HG03135 (cell line): ENCODE measurements around the gene ACSM2B.
"Not testable (repeated sequence)": the region's sequence is repeated elsewhere in the genome, so short reads cannot be mapped to it uniquely, and the experiment has no call there.

ENCODE experiments used
- ATAC-seq: cut with Tn5 transposase; IDR thresholded peaks from one replicate; pipeline ENCODE4 v1.9.1; 2021; ENCODE audit warnings: mild to moderate bottlenecking, moderate library complexity; ENCODE audit not compliant: unreplicated experiment

ACSM2B gene, protein sequence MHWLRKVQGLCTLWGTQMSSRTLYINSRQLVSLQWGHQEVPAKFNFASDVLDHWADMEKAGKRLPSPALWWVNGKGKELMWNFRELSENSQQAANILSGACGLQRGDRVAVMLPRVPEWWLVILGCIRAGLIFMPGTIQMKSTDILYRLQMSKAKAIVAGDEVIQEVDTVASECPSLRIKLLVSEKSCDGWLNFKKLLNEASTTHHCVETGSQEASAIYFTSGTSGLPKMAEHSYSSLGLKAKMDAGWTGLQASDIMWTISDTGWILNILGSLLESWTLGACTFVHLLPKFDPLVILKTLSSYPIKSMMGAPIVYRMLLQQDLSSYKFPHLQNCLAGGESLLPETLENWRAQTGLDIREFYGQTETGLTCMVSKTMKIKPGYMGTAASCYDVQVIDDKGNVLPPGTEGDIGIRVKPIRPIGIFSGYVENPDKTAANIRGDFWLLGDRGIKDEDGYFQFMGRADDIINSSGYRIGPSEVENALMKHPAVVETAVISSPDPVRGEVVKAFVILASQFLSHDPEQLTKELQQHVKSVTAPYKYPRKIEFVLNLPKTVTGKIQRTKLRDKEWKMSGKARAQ

DNA sequence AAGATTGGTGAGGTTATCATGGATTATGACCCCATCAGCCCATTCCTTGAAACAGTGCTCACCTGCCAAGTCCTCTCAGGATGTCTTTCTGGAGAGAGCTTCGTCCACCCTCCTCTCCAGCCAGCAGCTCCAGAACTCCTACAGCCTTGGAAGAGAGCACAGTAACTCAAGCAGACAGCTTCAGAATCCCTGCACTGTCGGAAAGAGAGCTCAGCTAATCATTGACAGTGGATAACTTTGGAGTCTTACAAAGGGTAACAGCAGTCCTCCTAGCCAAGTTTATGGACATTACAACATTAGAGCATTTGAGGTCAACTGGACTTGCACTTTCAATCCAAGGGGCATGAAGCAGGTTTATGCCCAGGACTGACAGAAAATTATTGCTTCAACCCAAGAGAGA is at the start of gene ACSM2B:
ACSM2B (minus strand) TSS at position 223 of the 400 bp plus-strand sequence. CDS start 11,522 bp downstream, outside the sequence.
- ATAC-seq = not testable (repeated sequence)

GRCh38 chr16:20624882-20625807 is 49.0 kb upstream of the ACSM2B start:
- ATAC-seq = no peak

DNA sequence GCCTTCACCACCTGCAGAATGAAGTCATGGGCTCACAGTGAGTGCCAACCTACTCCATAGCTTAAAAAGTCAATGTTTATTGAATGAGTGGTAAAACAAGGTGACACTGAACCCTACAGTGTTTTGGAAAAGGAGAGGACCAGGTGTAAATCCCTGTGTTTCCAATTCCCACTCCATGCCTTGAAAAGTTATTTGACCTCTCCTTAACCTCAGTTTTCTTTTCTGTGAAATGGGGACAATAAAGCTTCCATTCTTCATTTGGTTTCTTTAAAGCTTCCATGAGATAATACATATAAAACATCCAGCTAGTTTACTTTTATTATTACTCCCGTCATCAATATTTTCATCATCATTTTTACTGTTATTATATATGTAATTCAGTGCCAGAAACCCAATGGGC is 48.0 kb upstream of the ACSM2B start:
- no peak for ATAC-seq

GRCh38 chr16:20622498-20622870 is 46.3 kb upstream of the ACSM2B start:
- no peak for ATAC-seq

DNA sequence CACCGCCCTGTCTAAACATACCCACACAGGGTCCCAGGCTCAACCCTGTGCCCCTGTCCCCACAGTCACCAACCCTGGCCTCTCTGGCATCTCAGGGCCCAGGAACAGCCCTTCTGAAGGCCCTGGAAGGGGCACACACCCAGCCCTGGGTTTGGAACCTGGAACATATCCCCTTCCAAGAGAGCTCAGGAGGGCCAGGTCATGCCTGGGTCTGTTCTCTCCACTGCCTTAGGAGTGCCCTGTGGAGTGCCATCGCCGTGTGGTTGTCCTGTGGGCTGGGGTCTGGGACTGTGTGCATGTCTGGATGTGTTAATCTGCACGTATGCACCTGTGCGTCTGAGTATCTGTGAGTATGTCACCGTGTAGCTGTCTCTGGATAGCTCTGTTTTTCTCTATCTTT is 45.2 kb upstream of the ACSM2B start:
- no peak for ATAC-seq

DNA sequence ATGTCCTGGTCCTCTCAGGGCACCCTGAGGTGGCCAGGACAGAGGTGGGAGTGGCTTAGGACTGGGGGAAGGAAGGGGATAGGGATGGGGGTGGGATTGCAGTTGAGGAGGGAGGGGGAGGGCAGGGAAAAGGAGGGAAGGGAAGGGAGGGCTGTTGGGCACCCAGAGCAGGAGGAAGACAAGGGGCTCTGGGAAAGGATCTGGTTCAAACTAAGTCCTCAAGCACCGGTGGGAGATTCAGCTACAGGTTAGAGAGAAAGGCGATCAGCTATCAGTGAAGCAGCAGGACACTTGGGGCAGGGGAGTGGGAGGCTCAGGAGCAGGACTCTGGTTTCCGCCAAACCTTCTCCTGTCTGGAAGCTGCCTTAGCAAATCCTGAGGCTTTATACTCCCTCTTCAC is 44.6 kb upstream of the ACSM2B start:
- ATAC-seq = no peak

DNA sequence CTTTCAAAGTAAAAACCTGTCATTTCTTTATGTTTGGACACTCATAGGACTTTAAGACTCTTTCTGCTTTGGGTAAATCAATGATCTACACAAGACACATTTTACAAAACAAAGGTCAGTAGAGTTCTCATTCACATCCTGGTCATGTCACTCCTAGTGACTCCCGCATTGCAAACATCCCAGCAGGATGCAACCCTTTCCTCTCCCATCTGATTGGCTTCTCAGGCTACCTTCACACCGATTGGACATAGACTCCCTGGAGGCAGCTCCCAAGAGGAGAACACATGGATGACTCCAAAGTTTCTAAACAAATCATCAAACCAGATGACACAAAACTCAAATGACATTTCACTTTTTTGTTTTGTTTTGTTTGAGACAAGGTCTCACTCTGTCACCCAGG is 43.8 kb upstream of the ACSM2B start:
- no peak for ATAC-seq

DNA sequence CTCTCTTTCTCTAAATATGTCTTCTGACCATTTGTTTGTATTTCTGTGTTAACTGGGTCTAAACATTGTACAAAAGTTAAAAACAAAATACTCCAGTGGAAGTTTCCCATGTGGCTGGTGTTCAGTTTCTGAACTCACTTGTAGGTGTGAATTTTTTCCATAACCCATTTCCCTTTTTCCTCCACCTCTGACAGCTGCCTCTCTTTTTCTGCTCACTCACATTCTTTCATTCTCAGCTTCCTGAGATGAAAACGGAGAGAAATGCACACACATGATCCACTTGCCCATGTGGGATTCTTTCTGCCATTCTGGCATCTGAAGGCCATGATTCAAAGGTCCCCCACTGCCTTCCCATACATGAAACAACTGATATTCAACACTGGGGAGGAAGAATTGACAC is 41.1 kb upstream of the ACSM2B start:
- ATAC-seq = no peak

- no peak for ATAC-seq
Observed at GRCh38 chr16:20614186-20615141, 38.3 kb upstream of the ACSM2B start.

GRCh38 chr16:20613481-20614185 is 37.5 kb upstream of the ACSM2B start:
- ATAC-seq = no peak

DNA sequence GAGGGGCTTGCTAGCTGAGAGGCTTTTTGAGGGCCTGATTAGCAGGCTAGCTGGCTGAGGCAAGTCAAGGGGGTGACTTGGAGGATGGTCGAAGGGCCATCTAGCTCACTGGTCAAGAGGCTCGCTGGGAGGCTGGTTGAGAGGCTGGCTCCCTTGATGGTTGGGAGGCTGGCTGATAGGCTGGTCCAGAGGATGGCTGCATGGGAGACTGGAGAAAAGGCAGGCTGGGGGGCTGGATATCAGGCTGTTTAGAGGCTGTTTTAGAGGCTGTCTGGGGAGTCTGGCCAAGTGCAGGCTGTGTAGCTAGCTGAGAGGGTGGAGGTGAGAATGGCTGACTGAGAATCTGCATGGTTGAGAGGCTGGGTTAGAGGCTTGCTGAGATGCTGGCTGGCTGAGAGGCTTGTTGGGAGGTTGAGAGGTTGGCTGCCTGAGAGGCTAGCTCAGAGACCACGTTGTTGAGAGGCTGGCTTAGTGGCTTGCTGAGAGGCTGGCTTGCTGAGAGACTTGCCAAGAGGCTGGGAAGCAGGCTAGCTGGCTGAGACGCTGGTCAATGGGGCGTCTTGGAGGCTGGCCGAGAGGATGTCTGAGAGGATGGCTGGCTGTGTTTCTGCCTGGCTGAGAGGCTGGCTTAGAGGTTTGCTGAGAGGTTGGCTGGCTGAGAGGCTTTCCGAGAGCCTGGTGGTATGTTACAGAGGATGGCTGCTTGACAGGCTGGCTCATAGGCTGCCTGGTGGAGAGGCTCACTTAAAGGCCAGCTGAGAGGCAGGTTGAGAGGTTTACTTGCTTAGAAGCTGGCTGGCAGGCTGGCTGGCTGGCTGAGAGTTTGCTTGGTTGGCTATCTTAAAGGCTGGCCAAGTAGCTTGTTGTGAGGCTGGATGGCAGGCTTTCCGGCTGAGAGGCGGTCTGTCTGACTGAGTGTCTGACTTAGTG is 36.6 kb upstream of the ACSM2B start:
- ATAC-seq = no peak

DNA sequence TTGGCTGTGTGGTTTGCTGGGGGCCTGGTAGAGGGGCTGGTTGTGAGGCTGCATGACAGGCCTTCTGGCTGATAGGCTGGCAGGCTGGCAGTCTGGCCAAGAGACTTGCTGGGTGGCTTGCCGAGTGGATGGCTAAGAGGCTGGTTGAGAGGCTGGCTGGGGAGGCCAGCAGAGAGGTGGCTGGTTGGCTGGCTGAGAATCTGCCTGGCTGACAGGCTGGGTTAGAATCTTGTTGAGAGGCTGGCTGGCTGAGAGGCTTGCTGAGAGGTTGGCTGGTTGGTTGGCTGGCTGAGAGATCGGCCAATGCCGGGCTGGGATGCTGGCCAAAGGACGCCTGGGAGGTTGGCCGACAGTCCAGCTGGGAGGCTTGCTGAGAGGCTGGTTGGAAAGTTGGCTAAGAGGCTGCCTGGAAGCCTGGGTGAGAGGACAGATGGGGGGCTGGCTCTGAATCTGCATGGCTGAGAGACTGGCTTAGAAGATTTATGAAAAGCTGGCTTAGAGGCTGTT is 35.9 kb upstream of the ACSM2B start:
- no peak for ATAC-seq

DNA sequence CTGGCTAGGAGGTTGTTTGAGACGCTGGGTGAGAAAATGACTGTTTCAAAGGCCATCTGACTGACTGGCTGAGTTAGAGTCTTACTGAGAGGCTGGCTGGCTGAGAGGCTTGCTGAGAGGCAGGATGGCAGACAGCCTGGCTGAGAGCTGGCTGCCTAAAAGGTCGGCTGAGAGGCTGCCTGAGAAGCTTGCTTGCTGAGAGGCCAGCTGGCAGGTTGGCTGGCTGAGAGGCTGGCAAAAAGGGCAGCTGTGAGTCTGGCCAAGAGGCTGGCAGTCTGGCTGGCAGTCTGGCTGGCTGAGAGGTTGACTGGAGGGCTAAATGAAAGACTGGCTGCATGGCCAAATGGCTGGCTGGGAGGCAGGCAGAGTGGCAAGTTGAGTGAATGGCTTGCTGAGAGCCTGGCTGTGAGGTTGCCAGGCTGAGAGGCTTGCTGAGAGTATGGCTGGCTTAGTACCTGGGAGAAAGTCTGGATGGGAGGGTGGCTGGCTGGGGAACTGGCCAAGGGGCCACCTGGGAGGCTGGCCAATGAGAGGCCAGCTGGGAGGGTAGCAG is 35.3 kb upstream of the ACSM2B start:
- no peak for ATAC-seq

GRCh38 chr16:20610892-20611349 is 34.8 kb upstream of the ACSM2B start:
- no peak for ATAC-seq

- ATAC-seq = no peak
Observed at GRCh38 chr16:20610211-20610891, 34.2 kb upstream of the ACSM2B start.

GRCh38 chr16:20602205-20602604 is 26.0 kb upstream of the ACSM2B start:
- ATAC-seq = not testable (repeated sequence)

GRCh38 chr16:20599475-20599874 is 23.3 kb upstream of the ACSM2B start:
- not testable (repeated sequence) for ATAC-seq
